22Rv1 (cell line): ENCODE results near the gene TMC4.

Source experiments
- CTCF ChIP-seq: fragments of 450-650 bp; IDR thresholded peaks from 2 replicates; pipeline ENCODE4 v1.5.1; 2017; ENCODE audit warnings: mild to moderate bottlenecking
- ZFX ChIP-seq: fragments of 450-650 bp; IDR thresholded peaks from 2 replicates; pipeline ENCODE4 v1.6.1; 2017; ENCODE audit warnings: antibody characterized with exemption, borderline replicate concordance

GRCh38 chr19:54199401-54199800, 26.4 kb upstream of the TMC4 start:
- TF ChIP-seq CTCF = no peak
- TF ChIP-seq ZFX = no peak
